GM18511 (cell line): ENCODE results near the gene HAPLN3.
A peak's percentile ranks its signal among the peaks of the same experiment; 100 is the strongest.

ENCODE experiments used
- ATAC-seq: cut with Tn5 transposase; IDR thresholded peaks from one replicate; pipeline ENCODE4 v1.9.1; 2021; ENCODE audit warnings: mild to moderate bottlenecking, moderate library complexity; ENCODE audit not compliant: unreplicated experiment

The HAPLN3 gene

DNA sequence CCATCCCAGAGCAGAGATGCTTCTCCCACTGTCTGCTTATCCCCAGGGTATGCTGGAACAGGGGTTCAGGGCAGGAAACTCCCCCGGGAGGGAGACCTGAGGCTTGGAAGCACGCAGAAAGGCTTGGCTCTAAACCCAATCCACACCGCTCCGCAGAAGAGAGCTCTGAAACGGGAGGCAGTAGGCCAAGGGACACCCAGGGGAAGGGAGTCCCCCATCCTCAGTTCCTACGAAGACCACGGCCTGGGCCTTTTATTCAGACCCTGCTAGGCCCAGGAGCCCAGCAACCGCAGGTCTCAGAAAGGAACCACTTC, 1.8 kb upstream of the HAPLN3 start:
- ATAC-seq, result no peak

DNA sequence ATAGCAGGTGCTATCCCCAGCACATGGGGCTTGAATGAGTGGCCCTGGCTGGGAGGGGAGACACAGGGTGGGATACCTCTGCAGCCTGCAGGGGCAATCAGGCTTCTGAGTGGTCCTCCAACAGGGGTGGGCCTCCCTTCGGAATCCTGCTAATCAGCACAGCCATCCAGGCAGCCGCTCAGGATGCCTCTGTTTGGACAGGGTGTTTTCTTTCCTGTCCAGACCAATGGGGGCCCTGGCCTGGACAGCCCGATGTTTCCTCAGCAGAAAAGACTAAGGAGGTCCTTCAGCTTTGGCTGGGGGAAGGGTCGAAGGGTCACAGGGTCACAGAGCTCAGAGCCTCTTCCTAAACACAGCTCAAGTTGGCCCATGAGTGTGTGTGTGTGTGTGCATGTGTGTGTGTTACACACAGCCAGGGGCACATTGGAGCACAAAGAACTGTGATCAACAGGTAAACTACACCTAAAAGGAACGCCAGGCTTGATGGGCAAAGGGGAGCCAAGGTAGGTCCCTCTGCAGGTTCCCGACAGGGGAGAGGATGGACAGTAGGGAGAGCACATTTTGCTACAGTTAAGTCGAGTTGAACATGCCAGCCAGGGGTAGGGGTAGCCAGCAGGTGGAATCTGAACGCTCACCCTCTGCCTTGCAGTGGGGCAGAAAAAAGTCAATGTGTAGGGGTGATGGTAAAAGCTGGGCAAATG, 1.1 kb upstream of the HAPLN3 start:
- ATAC-seq, result no peak

DNA sequence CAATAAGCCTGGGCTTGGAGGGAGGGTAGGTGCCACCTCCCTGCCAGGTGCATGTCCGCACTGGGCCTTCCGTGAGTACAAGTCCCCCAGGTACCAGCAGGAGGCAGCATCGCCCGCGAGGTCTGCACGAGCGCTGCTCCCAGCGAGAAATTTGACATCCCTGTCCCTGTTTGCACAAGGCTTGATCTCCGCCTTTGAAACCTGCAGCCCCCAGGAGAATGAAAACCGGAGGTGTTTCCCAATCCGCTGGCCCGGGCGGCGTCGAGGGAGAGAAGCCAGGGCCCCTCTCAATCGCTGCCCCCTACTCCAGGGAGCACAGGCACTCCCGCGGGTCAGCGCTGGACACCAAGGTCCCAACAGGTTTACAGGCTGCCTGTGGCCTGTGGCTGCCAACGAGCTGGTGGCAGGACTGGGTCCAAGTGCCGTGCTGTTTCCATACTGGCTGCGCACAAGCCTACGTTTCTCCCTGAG, 961 bp downstream of the HAPLN3 start:
- ATAC-seq, result peak; percentile 44

DNA sequence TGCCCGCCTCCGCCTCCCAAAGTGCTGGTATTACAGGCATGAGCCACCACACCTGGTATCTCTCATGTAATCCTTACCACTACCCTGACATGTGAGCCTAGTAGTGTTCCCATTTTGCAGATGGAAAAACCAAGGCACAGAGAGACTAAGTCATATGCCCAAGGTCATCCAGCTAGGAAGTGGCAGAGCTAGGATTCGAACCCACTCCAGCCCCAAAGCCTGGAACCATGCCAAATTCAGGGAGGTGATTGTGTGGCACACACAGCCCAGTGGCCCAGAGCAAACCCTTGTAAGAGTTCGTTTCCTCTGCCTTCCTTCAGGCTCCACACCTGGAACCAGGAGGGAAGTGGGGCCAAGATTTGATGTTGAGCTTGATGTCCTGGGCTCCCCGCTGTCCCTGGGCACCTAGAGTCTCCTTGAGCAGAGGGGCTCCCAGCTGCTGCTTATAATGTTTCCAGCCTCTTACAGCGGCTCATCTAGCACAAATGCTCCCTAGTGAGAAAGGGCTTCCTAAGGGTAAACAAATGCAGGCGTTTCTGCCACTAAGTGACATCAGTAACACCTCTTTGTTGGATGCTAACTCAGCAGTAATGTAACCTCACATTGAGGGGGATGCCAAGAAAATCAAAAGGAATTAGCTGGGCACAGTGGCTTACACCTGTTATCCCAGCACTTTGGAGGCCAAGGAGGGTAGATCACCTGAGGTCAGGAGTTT, 3.6 kb downstream of the HAPLN3 start:
- ATAC-seq, result no peak

DNA sequence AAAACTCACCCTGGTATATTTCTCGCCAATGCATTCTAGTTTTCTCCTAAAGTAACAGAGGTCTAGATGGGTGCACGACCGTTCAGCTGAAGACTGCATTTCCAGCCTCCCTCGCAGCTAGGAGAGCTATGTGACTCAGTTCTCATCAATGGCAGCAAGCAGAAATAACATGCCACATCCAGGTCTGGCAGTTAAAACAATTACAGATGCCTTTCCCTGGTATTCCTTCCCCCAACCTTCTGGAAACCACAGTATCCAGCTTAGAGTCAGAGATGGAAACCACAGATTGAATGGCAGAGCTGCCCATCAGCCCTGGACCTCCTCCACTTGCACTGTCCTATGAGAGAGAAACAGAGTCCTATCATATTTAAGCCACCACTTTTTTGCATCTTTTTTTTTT, 4.8 kb downstream of the HAPLN3 start:
- ATAC-seq, result no peak

DNA sequence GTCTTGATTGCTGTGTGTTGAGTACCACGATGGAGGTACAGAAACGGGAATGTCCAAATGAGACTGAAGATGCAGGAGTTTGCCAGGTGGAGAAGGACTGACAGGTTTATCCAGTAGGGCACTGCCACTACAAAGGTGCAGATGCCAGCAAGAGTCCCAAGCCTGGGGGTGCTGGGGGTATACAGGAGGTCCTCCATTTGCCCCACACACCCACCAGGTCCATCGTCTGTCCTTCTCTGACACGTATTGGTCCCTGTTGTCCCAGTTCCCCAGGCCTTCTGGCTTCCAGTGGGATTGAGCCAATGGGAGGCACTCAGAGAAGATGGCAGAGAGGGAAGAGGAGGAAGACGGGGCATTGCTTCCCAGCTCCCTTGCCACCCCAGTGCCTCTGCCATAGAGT, 6.6 kb downstream of the HAPLN3 start:
- no peak for ATAC-seq

DNA sequence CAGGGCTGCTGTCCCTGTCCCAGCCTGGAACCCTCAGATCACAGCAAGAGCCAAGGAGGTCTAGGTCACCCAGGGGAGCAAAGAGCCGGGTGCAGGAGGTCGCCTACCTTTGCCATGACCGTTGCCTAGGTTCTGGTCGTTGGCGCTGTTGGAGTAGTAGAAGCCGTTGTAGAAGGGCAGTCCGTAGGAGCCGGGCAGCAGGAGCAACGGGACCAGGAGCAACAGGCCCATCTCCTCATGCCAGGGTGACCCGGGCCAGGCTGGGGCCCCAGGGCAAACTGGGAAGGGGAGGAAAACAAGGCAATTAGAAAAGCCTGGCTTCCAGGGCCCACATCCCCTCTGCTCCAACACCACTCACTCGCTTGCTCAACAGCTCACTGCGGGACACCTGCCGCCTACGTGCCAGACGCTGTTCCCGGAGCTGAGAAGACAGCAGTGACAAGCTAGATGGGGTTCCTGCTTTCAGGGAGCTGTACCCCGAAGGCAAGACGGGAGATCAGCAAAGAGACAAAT, 8.2 kb downstream of the HAPLN3 start:
- no peak for ATAC-seq

DNA sequence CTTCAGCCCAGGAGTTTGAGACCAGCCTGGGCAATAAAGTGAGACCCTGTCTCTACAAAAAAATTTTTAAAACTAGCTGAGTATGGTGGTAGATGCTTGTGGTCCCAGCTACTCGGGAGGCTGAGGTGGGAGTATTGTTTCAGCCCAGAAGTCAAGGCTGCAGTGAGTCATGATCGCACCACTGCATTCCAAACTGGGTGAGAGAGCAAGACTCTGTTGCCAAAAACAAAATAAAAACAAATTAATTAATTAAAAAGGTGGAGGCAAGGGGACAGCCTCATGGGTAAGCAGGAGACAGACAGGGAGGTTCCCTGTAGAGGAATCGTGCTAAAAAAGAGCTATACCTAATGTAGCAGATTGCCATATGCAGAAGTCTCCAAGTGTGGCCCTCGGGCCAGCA, 12.6 kb downstream of the HAPLN3 start:
- no peak for ATAC-seq

DNA sequence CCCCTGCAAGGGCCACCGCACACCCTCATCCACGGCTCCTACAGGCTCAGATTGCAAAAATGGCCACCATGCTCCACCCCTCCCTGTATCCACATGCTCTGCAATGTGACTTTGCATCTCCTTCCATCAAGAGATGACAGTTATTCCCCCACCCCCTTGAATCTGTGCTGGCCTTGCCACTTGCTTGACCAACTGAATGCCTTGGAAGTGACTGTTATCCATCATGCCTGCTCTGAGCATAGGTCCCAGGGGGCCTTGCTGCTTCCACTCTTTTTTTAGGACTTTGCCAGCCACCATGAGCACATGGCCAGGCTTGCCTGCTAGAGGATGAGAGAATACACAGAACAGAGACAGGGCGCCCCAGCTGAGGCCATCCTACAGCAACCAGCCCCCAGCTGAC, 13.6 kb downstream of the HAPLN3 start:
- ATAC-seq, result no peak

DNA sequence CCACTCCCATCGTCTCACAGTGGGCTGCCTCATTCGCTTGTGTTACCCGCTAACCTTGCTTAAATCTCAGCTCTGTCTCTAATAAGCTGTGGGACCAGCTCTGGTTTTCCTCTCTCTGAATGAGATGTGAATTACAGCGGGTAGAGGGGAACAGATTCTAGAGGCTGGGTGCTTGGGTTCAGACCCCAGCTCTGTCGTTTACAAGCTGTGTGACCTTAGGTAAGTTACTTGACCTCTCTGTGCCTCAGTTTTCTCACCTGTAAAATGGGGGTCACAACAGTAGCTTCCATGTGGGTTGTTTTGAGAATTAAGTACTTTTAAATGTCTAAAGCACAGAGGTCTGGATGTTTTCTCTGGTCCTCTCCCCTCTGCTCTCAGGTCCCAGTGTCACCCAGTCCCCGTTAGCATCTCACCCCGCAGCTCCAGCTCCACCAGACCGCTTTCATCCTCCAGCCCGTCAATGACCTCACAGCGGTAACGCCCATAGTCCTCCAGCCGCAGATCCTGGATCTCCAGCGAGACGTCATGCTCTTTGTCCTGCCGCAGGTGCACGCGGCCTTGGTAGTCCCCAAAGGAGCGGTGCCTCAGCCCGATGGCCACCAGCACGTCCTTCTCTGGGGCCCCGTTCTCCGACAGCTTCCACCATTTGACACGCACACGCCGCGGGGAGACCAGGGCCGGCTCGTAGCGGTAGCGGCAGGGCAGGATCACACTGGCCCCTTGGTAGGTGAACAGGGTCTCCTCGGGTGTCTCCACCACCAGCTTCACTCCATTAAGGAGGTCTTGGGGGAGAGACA, 14.2 kb downstream of the HAPLN3 start:
- ATAC-seq, result no peak

DNA sequence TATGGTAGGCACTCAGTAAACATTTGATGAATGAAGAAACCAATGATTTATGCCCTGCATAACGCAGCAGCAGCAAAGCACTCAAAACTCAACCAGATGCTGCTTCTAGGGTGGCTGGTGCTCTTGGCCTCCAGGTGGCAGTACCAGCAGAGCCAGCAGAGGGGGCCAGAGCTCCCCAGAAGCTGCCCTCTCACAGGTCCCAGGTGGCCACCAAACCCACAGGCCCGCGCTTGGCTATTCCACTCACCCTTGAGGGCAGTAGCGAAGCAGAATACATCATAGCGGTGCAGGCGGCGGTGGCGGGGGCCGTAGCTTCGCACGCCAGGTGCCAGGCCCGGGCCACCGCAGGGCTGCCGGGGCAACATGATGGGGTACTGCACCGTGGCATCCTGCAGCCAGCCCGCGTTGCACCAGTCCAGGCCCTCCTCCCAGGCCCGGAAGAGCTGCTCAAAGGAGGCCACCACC, 16.6 kb downstream of the HAPLN3 start:
- peak; percentile 71 for ATAC-seq

DNA sequence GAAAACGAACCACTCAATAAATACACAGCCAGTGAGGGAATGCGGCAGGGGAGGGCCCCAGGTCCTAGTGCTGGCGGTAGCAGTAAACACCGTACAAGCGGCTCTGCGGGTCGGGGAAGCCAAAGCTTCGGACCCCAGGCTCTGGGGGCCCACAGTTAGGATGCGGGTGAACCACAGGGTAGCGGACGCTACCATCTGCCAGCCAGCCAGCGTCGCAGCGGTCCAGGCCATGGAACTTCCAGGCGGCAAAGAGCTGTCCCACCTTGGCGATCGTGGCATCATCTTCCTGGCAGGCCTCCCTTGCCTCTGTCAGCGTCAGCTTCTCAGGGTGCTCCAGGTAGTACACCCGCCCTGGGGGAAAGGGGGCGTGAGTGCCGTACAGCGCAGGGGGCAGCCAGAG, 17.4 kb downstream of the HAPLN3 start:
- ATAC-seq, result no peak

DNA sequence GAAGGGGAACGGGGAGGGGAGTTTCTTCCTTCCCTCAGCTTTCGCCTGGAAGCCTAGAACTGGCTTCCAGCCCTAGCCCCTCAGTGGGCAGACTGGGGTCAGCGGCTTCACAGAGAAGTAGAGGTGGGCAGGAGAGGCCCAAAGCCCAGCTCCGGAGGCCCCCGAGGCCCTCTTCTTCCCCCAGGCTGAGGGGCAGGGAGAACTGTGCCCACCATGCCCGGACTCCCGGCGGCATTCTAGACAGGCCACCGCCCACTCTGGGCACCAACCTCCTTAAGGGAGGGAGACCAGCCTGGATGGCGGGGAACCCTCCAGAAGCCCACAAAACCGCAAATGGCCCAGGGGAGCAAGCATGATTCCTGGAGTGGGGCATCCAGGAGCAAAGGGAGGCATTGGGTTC, 17.9 kb downstream of the HAPLN3 start:
- ATAC-seq, result no peak

DNA sequence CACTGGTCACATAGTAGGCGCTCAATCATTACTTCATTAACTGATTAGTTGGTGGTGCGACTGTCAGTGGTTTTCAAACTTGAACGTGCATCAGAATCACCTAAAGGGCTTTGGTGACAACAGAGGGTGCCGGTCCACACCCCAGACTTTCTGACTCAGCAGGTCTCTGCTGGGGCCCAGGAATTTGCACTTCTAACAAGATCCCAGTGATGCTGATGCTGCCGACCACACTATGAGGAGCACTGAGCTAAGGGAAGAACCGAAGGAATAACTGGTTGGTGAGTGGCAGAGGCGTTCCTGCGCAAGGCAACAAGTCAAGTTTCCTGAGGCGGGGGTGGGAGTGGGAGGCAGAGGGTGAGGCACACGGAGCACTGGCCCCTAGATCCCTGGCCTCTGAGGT, 18.8 kb downstream of the HAPLN3 start:
- no peak for ATAC-seq

DNA sequence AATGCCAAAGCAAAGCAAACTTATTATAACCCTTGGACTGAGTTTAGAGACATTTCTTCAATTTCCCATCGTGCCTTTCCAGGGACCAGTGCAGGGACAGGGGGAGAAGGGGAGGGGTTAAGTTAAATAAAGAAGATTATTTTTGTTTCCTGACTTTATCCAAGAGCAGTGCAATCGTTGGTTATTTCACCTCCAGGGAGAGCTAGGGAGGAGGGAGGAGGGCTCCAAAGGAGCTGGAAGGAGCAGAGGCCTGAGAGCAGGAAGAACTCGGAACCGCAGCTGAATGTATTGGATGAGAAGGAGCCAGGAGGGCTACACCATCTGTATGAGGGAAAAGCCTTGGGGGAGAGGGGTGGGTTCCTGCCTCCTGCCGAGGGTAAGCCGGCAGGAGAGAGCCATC, 20.7 kb downstream of the HAPLN3 start:
- ATAC-seq, result no peak

DNA sequence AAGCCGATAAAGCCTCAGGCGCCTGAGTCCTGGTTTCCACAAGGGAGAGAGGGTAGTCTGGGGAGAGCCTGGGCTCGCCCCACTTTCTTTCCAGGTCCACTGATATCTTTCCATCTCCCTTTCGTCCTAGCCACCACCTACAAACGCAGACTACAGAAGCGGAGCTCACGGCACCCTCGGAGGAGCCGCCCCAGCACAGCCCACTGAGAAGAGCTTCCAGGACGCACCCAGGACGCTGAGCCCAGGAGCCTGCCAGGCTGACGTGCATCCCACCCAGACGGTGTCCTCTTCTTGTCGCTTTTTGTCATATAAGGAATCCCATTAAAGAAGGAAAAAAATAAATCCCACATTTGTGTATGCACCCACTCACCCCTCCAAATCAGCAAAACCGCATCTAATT, 21.1 kb downstream of the HAPLN3 start:
- no peak for ATAC-seq

DNA sequence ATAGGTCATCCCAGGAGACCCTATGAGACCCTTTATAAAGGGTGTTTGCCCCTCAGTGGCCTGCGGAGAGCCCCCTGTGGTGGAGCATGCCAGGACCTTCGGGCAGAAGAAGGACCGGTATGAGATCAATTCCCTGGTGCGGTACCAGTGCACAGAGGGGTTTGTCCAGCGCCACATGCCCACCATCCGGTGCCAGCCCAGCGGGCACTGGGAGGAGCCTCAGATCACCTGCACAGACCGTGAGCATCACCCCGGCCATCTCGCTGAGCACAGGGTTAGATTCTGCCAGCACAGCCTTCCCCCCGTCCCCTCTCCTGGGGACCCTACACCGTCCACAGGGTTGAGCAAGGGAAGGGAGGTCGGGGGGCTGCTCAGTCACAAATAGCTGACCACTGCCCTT, 21.6 kb downstream of the HAPLN3 start:
- ATAC-seq, result no peak

DNA sequence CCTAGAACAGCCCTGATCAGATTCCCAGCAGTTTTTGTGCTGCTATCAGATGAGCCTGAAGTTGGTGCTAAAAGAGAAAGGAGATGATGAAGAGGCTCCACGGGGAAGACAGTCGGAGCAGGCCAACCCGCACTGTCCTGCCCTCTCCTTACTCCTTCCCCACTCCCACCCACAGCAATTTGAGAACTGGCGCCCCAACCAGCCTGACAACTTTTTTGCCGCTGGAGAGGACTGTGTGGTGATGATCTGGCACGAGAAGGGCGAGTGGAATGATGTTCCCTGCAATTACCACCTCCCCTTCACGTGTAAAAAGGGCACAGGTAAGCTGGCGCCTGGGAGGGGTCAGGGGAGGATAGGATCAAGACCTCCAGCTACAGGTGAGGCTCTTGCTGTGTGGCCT, 22.6 kb downstream of the HAPLN3 start:
- no peak for ATAC-seq

DNA sequence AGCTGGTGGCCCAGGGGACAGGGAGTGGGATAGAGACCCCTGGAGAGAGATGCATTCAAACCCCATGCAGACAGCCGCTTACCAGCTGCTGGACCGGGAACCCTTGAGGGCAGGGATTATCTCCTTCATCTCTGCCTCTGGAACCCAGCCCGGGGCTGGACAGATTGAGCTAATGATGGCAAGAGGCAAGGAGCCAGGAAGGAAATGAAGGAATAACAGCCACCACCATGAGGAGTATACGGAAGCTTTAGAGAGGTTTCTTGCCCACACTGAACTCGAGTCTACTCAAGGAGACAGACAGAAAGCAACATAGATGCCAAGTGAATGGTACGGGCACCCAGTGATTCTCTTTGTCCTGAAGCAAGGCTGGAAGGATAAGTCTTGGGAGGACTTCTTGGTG, 23.2 kb downstream of the HAPLN3 start:
- no peak for ATAC-seq

DNA sequence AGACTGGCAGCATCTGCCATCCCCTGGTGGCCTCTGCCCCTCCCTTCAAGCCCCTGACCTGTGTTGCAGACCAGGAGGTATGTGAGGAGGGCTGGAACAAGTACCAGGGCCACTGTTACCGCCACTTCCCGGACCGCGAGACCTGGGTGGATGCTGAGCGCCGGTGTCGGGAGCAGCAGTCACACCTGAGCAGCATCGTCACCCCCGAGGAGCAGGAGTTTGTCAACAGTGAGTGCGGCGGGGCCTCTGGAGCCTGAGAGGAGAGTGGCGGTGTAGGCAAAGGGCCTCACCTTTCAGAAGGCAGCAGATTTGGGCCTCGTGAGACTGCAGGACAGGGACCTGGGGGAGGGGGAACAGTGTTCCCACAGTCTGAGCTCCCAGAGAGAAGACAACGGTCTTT, 24.0 kb downstream of the HAPLN3 start:
- ATAC-seq, result no peak

DNA sequence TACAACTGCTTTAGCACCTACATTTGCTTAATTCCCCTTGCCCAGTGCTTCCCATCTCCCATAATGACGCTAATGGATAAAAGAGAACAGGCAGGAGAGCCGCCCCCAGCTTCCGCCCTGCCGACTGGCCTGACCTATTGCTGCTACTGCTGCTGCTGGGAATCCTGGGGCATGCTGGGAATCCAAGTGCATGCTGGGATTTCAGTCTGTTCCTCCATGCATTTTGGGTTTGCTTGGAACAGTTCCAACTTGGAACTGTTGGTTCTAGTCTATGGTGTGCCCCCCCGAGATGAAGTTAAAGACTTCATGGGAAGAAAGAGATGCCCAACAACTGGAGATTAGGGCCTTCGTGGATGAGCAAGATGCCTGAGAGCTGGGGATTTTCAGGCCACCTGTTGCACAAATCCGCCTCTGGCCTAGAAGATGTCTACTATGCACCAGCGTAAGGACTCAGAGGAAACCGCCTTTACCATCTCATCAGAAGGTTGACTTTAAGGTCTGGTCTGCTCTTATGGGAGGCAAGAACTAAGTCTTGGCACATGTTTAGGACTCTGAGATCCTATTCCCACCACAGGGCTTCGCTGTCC, 29.0 kb downstream of the HAPLN3 start:
- no peak for ATAC-seq
